ENCODE measurements around the gene SMIM23. TPM values are rescaled to one million over a fixed set of nuclear protein-coding genes. Genes with fewer than 3 reads are reported as not detected.

Gene SMIM23
- not detected in 2 replicates for total RNA-seq (2014; rRNA removed; shearing (Covaris generic))

DNA sequence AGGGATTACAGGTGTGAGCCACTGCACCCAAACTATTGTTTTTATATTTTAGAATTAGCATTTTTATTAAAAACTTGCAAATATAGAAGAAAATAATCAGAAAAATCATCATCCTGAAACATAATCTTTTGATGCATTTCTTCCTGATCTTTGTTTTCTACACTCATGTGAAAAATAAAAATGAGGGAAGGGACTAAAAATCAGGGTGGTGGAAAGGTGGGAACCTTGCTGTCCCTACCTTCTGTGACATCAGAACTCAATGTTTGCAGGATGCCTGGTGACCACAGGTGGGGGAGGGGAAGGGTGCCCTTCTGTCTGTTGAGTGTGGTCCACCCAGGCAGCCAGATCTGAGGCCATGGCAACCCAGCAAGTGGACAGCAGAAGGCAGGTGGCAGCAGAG lies at the start of gene SMIM23:
Gene SMIM23 (plus strand): TSS at position 301 of the 400 bp plus-strand sequence. CDS start 55 bp downstream, at position 356.
- H3K27me3 ChIP-seq (ENCODE audit: control insufficient read depth, insufficient read depth, low read length) = no peaks in the 10 kb centered on the region
- no peaks in the 10 kb centered on the region for H3K36me3 ChIP-seq (replicated peaks; ENCODE audit: control insufficient read depth, insufficient read depth, low read length)
- no peak within 1 kb of the TSS for H3K4me3 ChIP-seq (ENCODE audit: insufficient read depth, low read depth, low read length)
- DNase-seq = no peak

DNA sequence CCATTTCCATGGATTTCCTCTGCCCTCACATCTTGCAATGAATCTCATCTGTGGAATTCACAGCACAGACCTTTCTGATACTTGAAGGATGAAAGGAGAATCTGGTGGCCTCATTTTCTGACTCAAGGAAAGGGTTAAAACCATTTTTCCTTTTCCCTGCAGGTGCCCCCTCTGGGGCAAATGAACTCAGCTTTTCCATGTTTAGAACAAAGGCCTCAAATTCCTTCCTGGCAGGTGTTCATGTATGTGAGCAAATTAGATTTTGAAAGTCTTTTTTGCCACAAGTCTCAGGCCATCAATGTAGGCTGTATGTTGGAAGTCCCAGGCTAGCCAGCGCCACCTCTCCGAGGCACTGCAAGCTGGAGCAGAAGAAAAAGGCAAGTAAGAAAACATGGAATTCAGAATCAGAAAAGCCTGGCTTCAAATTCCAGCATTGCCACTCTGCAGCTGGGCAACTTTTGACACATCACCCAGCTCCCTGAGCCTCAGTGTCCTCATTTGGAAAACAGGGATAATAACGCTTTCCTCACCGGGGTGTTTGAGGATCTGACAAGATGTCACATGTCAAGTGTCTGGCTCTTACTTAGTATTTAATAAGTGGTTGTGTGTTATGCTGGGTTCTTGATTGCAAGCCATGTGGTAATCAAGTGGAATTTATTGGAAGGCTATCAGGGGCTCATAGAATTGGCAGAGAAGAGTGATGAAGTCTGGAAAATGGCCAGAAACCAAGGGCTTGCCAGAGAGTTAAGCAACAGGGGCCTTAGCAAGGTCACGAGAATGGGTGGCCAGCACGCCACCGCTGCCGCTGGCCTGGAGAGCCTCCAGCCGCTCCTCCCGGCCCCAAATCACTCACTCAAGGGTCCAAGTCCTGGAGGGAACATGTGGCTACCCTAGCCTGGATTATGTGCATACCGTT lies 48.4 kb upstream of the SMIM23 start:
- Histone ChIP-seq H3K4me3 (ENCODE audit: insufficient read depth, low read depth, low read length) (no peak overlapping the region), H3K27me3 (ENCODE audit: control insufficient read depth, insufficient read depth, low read length) (no peaks in the 10 kb centered on the region), H3K36me3 (replicated peaks; ENCODE audit: control insufficient read depth, insufficient read depth, low read length) (no peaks in the 10 kb centered on the region)
- DNase-seq = no peak

- no peak overlapping the region for H3K4me3 ChIP-seq (ENCODE audit: insufficient read depth, low read depth, low read length)
- H3K36me3 ChIP-seq (replicated peaks; ENCODE audit: control insufficient read depth, insufficient read depth, low read length) = no peaks in the 10 kb centered on the region
- DNase-seq = no peak
- H3K27me3 ChIP-seq (ENCODE audit: control insufficient read depth, insufficient read depth, low read length) = no peaks in the 10 kb centered on the region
Measured at GRCh38 chr5:171738501-171738900, 47.1 kb upstream of the SMIM23 start.

GRCh38 chr5:171739271-171739670 lies 46.3 kb upstream of the SMIM23 start:
- no peak overlapping the region for H3K4me3 ChIP-seq (ENCODE audit: insufficient read depth, low read depth, low read length)
- no peaks in the 10 kb centered on the region for H3K36me3 ChIP-seq (replicated peaks; ENCODE audit: control insufficient read depth, insufficient read depth, low read length)
- no peaks in the 10 kb centered on the region for H3K27me3 ChIP-seq (ENCODE audit: control insufficient read depth, insufficient read depth, low read length)
- peak; percentile 50 for DNase-seq

DNA sequence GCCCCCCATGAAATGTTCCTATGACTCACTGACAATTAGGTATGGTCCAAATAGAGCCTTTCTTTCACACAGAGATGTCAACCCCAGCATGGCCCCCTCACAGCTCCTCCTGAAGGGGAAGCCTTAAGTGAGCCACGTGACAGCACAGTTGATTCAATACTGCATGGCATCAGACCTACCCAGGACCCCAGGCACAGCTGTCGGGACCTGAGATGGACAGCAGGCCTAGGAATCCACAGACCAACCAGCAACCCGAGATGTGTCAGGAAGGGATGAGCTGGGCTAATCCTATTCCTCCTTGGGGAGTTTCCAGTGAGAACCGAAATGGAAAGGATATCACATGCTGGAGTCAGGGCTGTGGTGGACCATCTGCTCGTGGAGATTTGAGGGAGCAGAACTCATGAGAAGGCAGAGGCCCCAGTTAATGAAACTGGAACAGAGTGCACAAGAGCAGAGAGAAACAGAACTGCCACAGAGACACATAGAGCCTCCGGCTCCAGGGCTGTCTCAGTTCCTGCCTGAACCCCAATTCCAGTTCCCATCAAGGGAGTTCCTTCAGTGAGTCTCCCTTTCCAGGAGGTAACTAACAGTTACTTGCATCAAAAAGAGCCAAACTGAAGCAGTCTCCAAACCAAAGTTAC lies 42.1 kb upstream of the SMIM23 start:
- H3K4me3 ChIP-seq (ENCODE audit: insufficient read depth, low read depth, low read length) = no peak overlapping the region
- H3K27me3 ChIP-seq (ENCODE audit: control insufficient read depth, insufficient read depth, low read length) = no peaks in the 10 kb centered on the region
- no peaks in the 10 kb centered on the region for H3K36me3 ChIP-seq (replicated peaks; ENCODE audit: control insufficient read depth, insufficient read depth, low read length)
- no peak for DNase-seq

DNA sequence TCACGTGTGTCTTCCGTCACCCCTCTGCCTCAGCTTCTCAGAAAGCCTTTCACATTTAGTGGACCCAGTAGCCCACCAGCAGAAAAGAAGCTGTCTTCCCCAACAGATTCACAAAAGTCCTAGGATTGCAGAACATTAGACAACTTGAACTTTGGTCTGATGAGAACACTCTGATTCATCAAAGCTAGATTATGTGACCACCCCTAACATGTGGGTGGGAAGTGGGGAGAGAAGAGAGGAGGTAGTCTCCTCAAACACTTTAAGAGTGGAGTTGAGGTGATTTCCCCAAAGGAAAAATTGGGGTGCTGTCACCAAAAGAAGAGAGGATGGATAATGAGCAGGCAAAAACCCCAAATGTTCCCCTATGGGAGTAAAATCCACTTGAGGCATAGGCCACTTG lies 41.4 kb upstream of the SMIM23 start:
- Histone ChIP-seq H3K36me3 (replicated peaks; ENCODE audit: control insufficient read depth, insufficient read depth, low read length) (no peaks in the 10 kb centered on the region), H3K27me3 (ENCODE audit: control insufficient read depth, insufficient read depth, low read length) (no peaks in the 10 kb centered on the region), H3K4me3 (ENCODE audit: insufficient read depth, low read depth, low read length) (no peak overlapping the region)
- DNase-seq = no peak

- no peak for DNase-seq
- Histone ChIP-seq H3K4me3 (ENCODE audit: insufficient read depth, low read depth, low read length) (no peak overlapping the region), H3K27me3 (ENCODE audit: control insufficient read depth, insufficient read depth, low read length) (no peaks in the 10 kb centered on the region), H3K36me3 (replicated peaks; ENCODE audit: control insufficient read depth, insufficient read depth, low read length) (no peaks in the 10 kb centered on the region)
Measured at GRCh38 chr5:171744882-171745281, 40.7 kb upstream of the SMIM23 start.

DNA sequence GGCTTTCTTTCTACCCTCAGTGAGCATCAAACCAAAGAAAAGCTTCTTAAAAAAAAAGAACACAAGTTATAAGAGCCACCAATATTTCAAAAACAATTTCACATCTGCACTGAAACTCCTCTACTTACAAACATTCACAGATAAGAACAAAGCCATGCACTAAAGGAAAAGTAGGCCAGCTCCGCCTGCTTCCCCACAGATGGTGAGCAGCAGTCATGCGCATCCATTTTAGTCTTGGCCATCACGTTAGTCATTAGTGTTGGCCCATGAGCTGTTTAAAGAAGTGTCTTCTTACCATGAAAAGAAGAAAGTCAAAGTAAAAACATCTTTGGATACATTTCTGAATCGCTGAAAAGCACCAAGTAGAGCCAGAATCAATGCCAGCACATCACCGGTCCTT lies 40.0 kb upstream of the SMIM23 start:
- no peak for DNase-seq
- no peaks in the 10 kb centered on the region for H3K27me3 ChIP-seq (ENCODE audit: control insufficient read depth, insufficient read depth, low read length)
- H3K4me3 ChIP-seq (ENCODE audit: insufficient read depth, low read depth, low read length) = no peak overlapping the region
- H3K36me3 ChIP-seq (replicated peaks; ENCODE audit: control insufficient read depth, insufficient read depth, low read length) = no peaks in the 10 kb centered on the region

GRCh38 chr5:171747061-171747859 lies 38.4 kb upstream of the SMIM23 start:
- DNase-seq = no peak
- H3K36me3 ChIP-seq (replicated peaks; ENCODE audit: control insufficient read depth, insufficient read depth, low read length) = no peaks in the 10 kb centered on the region
- no peaks in the 10 kb centered on the region for H3K27me3 ChIP-seq (ENCODE audit: control insufficient read depth, insufficient read depth, low read length)
- H3K4me3 ChIP-seq (ENCODE audit: insufficient read depth, low read depth, low read length) = no peak overlapping the region

- H3K36me3 ChIP-seq (replicated peaks; ENCODE audit: control insufficient read depth, insufficient read depth, low read length) = no peaks in the 10 kb centered on the region
- DNase-seq = no peak
- H3K27me3 ChIP-seq (ENCODE audit: control insufficient read depth, insufficient read depth, low read length) = no peaks in the 10 kb centered on the region
- no peak overlapping the region for H3K4me3 ChIP-seq (ENCODE audit: insufficient read depth, low read depth, low read length)
Measured at GRCh38 chr5:171748720-171749119, 36.9 kb upstream of the SMIM23 start.

DNA sequence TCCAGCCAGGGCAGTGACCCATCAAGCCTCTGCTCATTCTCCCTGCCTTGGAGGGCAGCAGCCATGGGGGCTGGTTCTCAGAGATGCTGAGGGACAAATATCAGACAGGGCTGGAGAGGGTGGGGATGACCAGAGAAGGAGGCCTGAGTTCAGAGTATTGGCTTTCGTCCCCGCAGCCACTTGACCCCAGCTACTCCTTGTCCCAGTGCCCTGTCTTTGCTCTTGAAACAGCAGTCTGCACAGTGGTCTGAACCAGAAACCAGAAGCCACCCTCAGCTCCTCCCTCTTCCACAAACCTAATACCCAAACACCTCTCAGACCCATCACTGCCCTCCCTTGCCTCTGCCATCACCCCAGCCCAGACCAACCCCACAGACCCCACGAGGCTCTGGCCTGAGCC lies 36.3 kb upstream of the SMIM23 start:
- DNase-seq = no peak

GRCh38 chr5:171750311-171750788 lies 35.3 kb upstream of the SMIM23 start:
- DNase-seq = peak; percentile 79

More for the DNA sequence above, 36.3 kb upstream of the SMIM23 start:
- Histone ChIP-seq H3K36me3 (replicated peaks; ENCODE audit: control insufficient read depth, insufficient read depth, low read length) (no peaks in the 10 kb centered on the region), H3K27me3 (ENCODE audit: control insufficient read depth, insufficient read depth, low read length) (no peaks in the 10 kb centered on the region), H3K4me3 (ENCODE audit: insufficient read depth, low read depth, low read length) (no peak overlapping the region)

GRCh38 chr5:171755354-171755821 lies 30.2 kb upstream of the SMIM23 start:
- no peaks in the 10 kb centered on the region for H3K36me3 ChIP-seq (replicated peaks; ENCODE audit: control insufficient read depth, insufficient read depth, low read length)
- no peak for DNase-seq
- H3K4me3 ChIP-seq (ENCODE audit: insufficient read depth, low read depth, low read length) = no peak overlapping the region
- H3K27me3 ChIP-seq (ENCODE audit: control insufficient read depth, insufficient read depth, low read length) = no peaks in the 10 kb centered on the region

More at GRCh38 chr5:171750311-171750788, 35.3 kb upstream of the SMIM23 start:
- no peaks in the 10 kb centered on the region for H3K36me3 ChIP-seq (replicated peaks; ENCODE audit: control insufficient read depth, insufficient read depth, low read length)
- H3K27me3 ChIP-seq (ENCODE audit: control insufficient read depth, insufficient read depth, low read length) = no peaks in the 10 kb centered on the region
- H3K4me3 ChIP-seq (ENCODE audit: insufficient read depth, low read depth, low read length) = no peak overlapping the region

GRCh38 chr5:171757853-171758535 lies 27.6 kb upstream of the SMIM23 start:
- no peak for DNase-seq
- no peaks in the 10 kb centered on the region for H3K27me3 ChIP-seq (ENCODE audit: control insufficient read depth, insufficient read depth, low read length)
- H3K4me3 ChIP-seq (ENCODE audit: insufficient read depth, low read depth, low read length) = no peak overlapping the region

More at GRCh38 chr5:171757853-171758535, 27.6 kb upstream of the SMIM23 start:
- no peaks in the 10 kb centered on the region for H3K36me3 ChIP-seq (replicated peaks; ENCODE audit: control insufficient read depth, insufficient read depth, low read length)
